Ovary (tissue), 3 donors: ENCODE measurements around the gene ELF5.

Experiments
- EP300 ChIP-seq: sonication (generic); formaldehyde crosslinking; IDR thresholded peaks from one replicate; pipeline ENCODE4 v1.6.1; 2017; ENCODE audit warnings: antibody characterized with exemption
- POLR2A ChIP-seq: fragments of 450-650 bp; IDR thresholded peaks from one replicate; pipeline ENCODE4 v1.6.1; 2017; ENCODE audit warnings: antibody characterized with exemption, mild to moderate bottlenecking, moderate library complexity
- TF ChIP-seq, protein P1 (sequence below), 3 donors: fragments of 450-650 bp in 2 of 3; fragments of 200-600 bp in 1 of 3; IDR thresholded peaks; one replicate each; pipeline versions ENCODE4 v1.5.1 to v1.8.0; 2016 to 2022; ENCODE audit warnings: antibody characterized with exemption in 3 of 3, mild to moderate bottlenecking in 1 of 3
- donor health status: DM: no; HTN: no; CAD: no.

DNA sequence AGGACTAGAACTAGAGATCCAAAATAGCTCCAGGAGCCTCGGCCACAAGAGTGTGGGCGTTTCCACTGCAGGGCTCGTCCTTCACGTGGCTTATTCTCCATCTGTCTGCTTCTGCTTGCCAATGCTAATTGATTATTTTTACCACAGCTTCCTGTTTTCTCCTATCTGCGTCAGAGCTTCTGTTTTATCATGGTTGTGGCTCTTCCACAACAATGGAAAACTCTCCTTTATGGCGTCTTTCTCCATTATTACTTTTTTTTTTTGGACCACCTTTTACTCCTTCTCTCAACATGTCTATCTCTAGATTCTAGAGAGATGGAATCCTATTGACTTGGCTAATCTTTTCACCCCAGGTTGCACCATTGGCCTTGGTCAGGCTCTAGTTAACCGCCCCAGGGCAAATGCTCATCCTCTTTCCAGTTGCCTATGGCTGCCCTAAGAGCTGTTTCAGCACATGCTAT, 49.0 kb downstream of the ELF5 start:
- TF ChIP-seq, protein P1, sequence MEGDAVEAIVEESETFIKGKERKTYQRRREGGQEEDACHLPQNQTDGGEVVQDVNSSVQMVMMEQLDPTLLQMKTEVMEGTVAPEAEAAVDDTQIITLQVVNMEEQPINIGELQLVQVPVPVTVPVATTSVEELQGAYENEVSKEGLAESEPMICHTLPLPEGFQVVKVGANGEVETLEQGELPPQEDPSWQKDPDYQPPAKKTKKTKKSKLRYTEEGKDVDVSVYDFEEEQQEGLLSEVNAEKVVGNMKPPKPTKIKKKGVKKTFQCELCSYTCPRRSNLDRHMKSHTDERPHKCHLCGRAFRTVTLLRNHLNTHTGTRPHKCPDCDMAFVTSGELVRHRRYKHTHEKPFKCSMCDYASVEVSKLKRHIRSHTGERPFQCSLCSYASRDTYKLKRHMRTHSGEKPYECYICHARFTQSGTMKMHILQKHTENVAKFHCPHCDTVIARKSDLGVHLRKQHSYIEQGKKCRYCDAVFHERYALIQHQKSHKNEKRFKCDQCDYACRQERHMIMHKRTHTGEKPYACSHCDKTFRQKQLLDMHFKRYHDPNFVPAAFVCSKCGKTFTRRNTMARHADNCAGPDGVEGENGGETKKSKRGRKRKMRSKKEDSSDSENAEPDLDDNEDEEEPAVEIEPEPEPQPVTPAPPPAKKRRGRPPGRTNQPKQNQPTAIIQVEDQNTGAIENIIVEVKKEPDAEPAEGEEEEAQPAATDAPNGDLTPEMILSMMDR (IDR thresholded peaks at IDR 0.05): no peak
- TF ChIP-seq POLR2A (no peak), EP300 (no peak)
